GM10248 (cell line): ENCODE data around the gene LITAFD.
A peak's percentile ranks its signal among the peaks of the same experiment; 100 is the strongest.
"Not testable (repeated sequence)": the region's sequence is repeated elsewhere in the genome, so short reads cannot be mapped to it uniquely, and the experiment has no call there.

Experiments used
- CTCF ChIA-PET: fragments of 300-600 bp; sonication (Branson Sonifier 250); formaldehyde crosslinking; extraction: SDS; loops from one replicate; lab custom pipeline; 2021; ENCODE audit warnings: antibody characterized with exemption; lab: Yijun Ruan, JAX
- POLR2A ChIA-PET: fragments of 350-650 bp; sonication (Branson Sonifier 250); formaldehyde crosslinking; extraction: SDS; loops from one replicate; lab custom pipeline; 2020; ENCODE audit warnings: antibody characterized with exemption; lab: Yijun Ruan, JAX
- DNase-seq: peaks from one replicate; pipeline ENCODE4 v3.0.0; 2012; ENCODE audit errors: extremely low spot score
- CTCF ChIP-seq: IDR thresholded peaks from 2 replicates; pipeline ENCODE4 v1.5.1; 2012; ENCODE audit warnings: mild to moderate bottlenecking, low read depth; ENCODE audit errors: extremely low read depth, missing control alignments, control extremely low read depth

LITAFD gene

GRCh38 chr16:8867216-8867931, 14.8 kb upstream of the LITAFD start:
- ChIA-PET CTCF (interaction anchor here (2.1 to 10.1 kb wide), 2 partner anchors 13 to 18 kb away, joined by 7 to 165 read pairs; partner anchors contain the start of gene LITAFD), POLR2A (interaction anchor here (0.6 kb wide), 1 partner anchor 224 kb away, joined by 5 read pairs; the partner anchor contains the start of gene HAPSTR1)

GRCh38 chr16:8867932-8868415, 14.2 kb upstream of the LITAFD start:
- DNase-seq = no peak
- no peak for TF ChIP-seq CTCF
- POLR2A ChIA-PET = interaction anchor here (1.1 to 1.3 kb wide), 4 partner anchors 10 to 223 kb away, joined by 5 to 14 read pairs (median 6); partner anchors contain the start of gene HAPSTR1
- CTCF ChIA-PET = interaction anchor here (0.9 to 10.1 kb wide), 4 partner anchors 17 to 211 kb away, joined by 3 to 165 read pairs (median 3); partner anchors contain the start of gene LITAFD

More at GRCh38 chr16:8867216-8867931, 14.8 kb upstream of the LITAFD start:
- DNase-seq = no peak
- no peak for TF ChIP-seq CTCF

- no peak for TF ChIP-seq CTCF
- DNase-seq = peak; percentile 98
- CTCF ChIA-PET = interaction anchor here (0.6 to 10.1 kb wide), 7 partner anchors 13 to 211 kb away, joined by 3 to 165 read pairs (median 3); partner anchors contain the start of gene LITAFD
- POLR2A ChIA-PET = interaction anchor here (0.6 to 1.3 kb wide), 9 partner anchors 10 to 224 kb away, joined by 3 to 14 read pairs (median 5); partner anchors contain the start of genes HAPSTR1, PMM2 and TMEM186
Observed at GRCh38 chr16:8868416-8869211, 13.5 kb upstream of the LITAFD start, which contains the start of gene CARHSP1. CARHSP1 (minus strand) TSS chr16:8869006; CDS start chr16:8859328, 9,678 bp downstream.

- no peak for TF ChIP-seq CTCF
- ChIA-PET POLR2A (interaction anchor here (0.8 to 1.3 kb wide), 7 partner anchors 11 to 224 kb away, joined by 3 to 14 read pairs (median 5); partner anchors contain the start of genes HAPSTR1, PMM2 and TMEM186), CTCF (interaction anchor here (0.6 to 10.1 kb wide), 7 partner anchors 14 to 140 kb away, joined by 3 to 165 read pairs (median 3); partner anchors contain the start of gene LITAFD)
- DNase-seq = no peak
Observed at GRCh38 chr16:8869212-8869987, 12.8 kb upstream of the LITAFD start.

GRCh38 chr16:8869988-8870241, 12.2 kb upstream of the LITAFD start:
- POLR2A ChIA-PET, DNase-seq: not testable (repeated sequence)
- CTCF ChIA-PET = interaction anchor here (0.9 to 10.1 kb wide), 2 partner anchors 15 to 66 kb away, joined by 3 to 165 read pairs; partner anchors contain the start of gene LITAFD

GRCh38 chr16:8872071-8872470, 10.1 kb upstream of the LITAFD start:
- ChIA-PET CTCF (interaction anchor here (1.8 to 10.1 kb wide), 2 partner anchors 13 to 22 kb away, joined by 4 to 165 read pairs; partner anchors contain the start of gene LITAFD), POLR2A (no interaction called here)
- DNase-seq = no peak
- TF ChIP-seq CTCF = no peak
